Esophagus muscularis mucosa (tissue), 4 donors: ENCODE data around the gene CARD8. TPM values are rescaled to one million over a fixed set of nuclear protein-coding genes. Genes with fewer than 3 reads are reported as not detected.

Experiments used
- DNase-seq: peaks from one replicate; pipeline ENCODE4 v3.0.0-alpha.2; 2017; ENCODE audit errors: extremely low spot score
- H3K27ac ChIP-seq, 4 donors: fragments of 200-600 bp; sonication (generic); replicated peaks in 1 of 4; 1 replicate in 3 of 4; 2 replicates in 1 of 4; pipeline ENCODE4 v1.5.1; 2016 to 2019; ENCODE audit warnings: mild to moderate bottlenecking in 1 of 4
- H3K27me3 ChIP-seq, 4 donors: fragments of 200-600 bp; sonication (generic); one replicate each; pipeline versions ENCODE4 v1.5.1 to v1.6.0; 2016 to 2019
- H3K36me3 ChIP-seq, 4 donors: fragments of 200-600 bp; sonication (generic); one replicate each; pipeline ENCODE4 v1.5.1; 2016 to 2019
- H3K4me1 ChIP-seq, 4 donors: fragments of 200-600 bp; sonication (generic); one replicate each; pipeline ENCODE4 v1.5.1; 2016 to 2019
- H3K4me3 ChIP-seq, 4 donors: fragments of 200-600 bp; sonication (generic); 1 replicate in 2 of 4; 2 replicates in 2 of 4; pipeline ENCODE4 v1.5.1; 2016 to 2019; ENCODE audit warnings: mild to moderate bottlenecking in 4 of 4, moderate library complexity in 1 of 4
- H3K9me3 ChIP-seq, 4 donors: fragments of 200-600 bp; sonication (generic); 1 replicate in 3 of 4; 2 replicates in 1 of 4; pipeline ENCODE4 v1.5.1; 2016 to 2019
- EP300 ChIP-seq: sonication (generic); formaldehyde crosslinking; IDR thresholded peaks from one replicate; pipeline ENCODE4 v1.6.1; 2017; ENCODE audit warnings: antibody characterized with exemption
- POLR2A ChIP-seq: fragments of 450-650 bp; IDR thresholded peaks from one replicate; pipeline ENCODE4 v1.6.1; 2017; ENCODE audit warnings: antibody characterized with exemption, moderate library complexity, mild to moderate bottlenecking, low read depth
- POLR2AphosphoS5 ChIP-seq, 2 donors: sonication (generic); formaldehyde crosslinking; IDR thresholded peaks; one replicate each; pipeline ENCODE4 v1.6.1; 2017; ENCODE audit warnings: antibody characterized with exemption in 2 of 2
- WGBS: methylation state at CpG from one replicate; pipeline ENCODE4 v1.1.5; 2018; 5-methylcytosine and 5-hydroxymethylcytosine counted together
- intact Hi-C: fragments of 100-400 bp; cut with DNase I; formaldehyde crosslinking; loops from one replicate; pipeline ENCODE4 v1.15.1; 2023
- total RNA-seq, 4 donors: library from RNA; depleted of rRNA; stranded (reverse); fragments of >200 nt; gene quantifications; one replicate each; pipeline versions ENCODE4 v1.1.0 to v1.2.1, GENCODE V29; 2016
- TF ChIP-seq, protein P1 (sequence below), 3 experiments: fragments of 200-600 bp in 2 of 3; fragments of 450-650 bp in 1 of 3; sonication (generic) in 2 of 3; IDR thresholded peaks; one replicate each; pipeline ENCODE4 v1.5.1; 2017 to 2019; ENCODE audit warnings: antibody characterized with exemption in 3 of 3, mild to moderate bottlenecking in 2 of 3, moderate library complexity in 1 of 3

Gene CARD8
- total RNA-seq, 4 donors from 2014 or later, result 17.7 to 22.3 (median 20.9) TPM

DNA sequence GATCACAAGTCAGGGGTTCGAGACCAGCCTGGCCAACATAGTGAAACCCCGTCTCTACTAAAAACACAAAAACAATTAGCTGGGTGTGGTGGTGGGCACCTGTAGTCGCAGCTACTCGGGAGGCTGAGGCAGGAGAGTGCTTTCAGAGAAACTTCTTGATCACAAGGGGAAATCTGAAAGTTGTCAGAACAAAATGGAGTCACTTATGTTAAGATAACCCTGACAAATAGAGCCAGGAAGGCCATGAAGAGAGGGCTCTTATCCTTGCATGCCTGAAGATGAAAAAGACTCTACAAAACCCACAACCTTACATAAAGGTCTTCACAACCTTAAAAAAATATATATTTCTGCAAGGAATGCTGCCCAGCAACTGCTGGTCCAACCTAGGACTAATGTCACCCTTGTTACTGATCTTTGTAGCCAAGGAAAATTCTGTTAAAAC is 1.2 kb downstream of the CARD8 start:
- Histone ChIP-seq H3K36me3 (peaks cover 0 to 1% (median 0%) of the 10 kb centered on the region in 4 donors), H3K27me3 (no peaks in the 10 kb centered on the region), H3K4me3 (peak overlapping the region; percentile 64 to 77 (median 67)), H3K27ac (peak overlapping the region in 3 of 4 donors; percentile 88 to 92 (median 90)), H3K4me1 (peaks cover 23 to 34% (median 25%) of the 10 kb centered on the region in 4 donors), H3K9me3 (no peaks in the 10 kb centered on the region)
- intact Hi-C loops, result loop anchor here (10.0 kb wide), 1 partner anchor 50 kb away; no protein-coding TSS in a partner anchor
- WGBS, result 96% methylated on average over 4 of the region's 4 CpGs
- TF ChIP-seq POLR2A (no peak), POLR2AphosphoS5 (IDR thresholded peaks at IDR 0.05) (no peak), EP300 (no peak)
- TF ChIP-seq, protein P1, sequence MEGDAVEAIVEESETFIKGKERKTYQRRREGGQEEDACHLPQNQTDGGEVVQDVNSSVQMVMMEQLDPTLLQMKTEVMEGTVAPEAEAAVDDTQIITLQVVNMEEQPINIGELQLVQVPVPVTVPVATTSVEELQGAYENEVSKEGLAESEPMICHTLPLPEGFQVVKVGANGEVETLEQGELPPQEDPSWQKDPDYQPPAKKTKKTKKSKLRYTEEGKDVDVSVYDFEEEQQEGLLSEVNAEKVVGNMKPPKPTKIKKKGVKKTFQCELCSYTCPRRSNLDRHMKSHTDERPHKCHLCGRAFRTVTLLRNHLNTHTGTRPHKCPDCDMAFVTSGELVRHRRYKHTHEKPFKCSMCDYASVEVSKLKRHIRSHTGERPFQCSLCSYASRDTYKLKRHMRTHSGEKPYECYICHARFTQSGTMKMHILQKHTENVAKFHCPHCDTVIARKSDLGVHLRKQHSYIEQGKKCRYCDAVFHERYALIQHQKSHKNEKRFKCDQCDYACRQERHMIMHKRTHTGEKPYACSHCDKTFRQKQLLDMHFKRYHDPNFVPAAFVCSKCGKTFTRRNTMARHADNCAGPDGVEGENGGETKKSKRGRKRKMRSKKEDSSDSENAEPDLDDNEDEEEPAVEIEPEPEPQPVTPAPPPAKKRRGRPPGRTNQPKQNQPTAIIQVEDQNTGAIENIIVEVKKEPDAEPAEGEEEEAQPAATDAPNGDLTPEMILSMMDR (IDR thresholded peaks at IDR 0.05), result no peak
- DNase-seq, result no peak

DNA sequence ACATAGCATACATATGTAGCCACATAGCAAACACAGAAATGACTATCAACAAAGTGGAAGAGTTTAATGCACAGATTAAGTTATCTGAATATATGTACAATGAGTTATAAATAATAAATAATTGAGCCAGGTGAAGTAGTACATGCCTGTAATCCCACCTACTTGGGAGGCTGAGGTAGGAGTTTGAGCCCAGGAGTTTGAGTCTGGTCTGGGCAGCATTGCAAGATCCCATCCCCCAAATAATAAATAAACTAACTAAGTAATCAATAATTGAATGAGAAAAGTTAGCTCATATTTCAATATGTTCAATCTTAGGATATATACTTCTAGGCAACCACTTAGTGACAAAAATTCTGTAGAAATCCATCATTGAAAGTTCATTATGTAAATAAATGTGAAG is 1.7 kb downstream of the CARD8 start:
- Histone ChIP-seq H3K36me3 (peaks cover 0 to 7% (median 0%) of the 10 kb centered on the region in 4 donors), H3K27ac (no peak overlapping the region), H3K4me3 (no peak overlapping the region), H3K4me1 (peaks cover 23 to 32% (median 24%) of the 10 kb centered on the region in 4 donors), H3K9me3 (no peaks in the 10 kb centered on the region), H3K27me3 (no peaks in the 10 kb centered on the region)
- TF ChIP-seq POLR2A (no peak), POLR2AphosphoS5 (IDR thresholded peaks at IDR 0.05) (no peak), EP300 (no peak)
- TF ChIP-seq, protein P1 (IDR thresholded peaks at IDR 0.05), result no peak
- DNase-seq, result no peak
- intact Hi-C loops, result loop anchor here (10.0 kb wide), 1 partner anchor 49 kb away; no protein-coding TSS in a partner anchor

DNA sequence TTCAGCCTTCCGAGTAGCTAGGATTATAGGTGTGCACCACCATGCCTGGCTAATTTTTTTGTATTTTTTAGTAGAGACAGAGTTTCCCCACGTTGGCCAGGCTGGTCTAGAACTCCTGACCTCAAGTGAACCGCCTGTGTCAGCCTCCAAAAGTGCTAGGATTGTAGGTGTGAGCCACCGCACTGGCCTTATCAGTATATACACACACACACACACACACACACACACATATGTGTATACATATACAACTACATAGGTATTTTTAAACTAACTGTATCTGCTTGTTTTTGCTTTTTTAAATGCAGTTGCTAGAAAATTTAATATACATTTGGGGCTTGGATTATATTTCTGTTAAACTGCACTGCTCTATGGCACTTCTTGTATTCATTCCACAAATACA is 3.1 kb downstream of the CARD8 start:
- Histone ChIP-seq H3K4me1 (peaks cover 23 to 37% (median 24%) of the 10 kb centered on the region in 4 donors), H3K36me3 (peaks cover 0 to 17% (median 7%) of the 10 kb centered on the region in 4 donors), H3K27me3 (no peaks in the 10 kb centered on the region), H3K4me3 (no peak overlapping the region), H3K27ac (no peak overlapping the region), H3K9me3 (no peaks in the 10 kb centered on the region)
- DNase-seq, result no peak
- intact Hi-C loops, result loop anchor here (10.0 kb wide), 1 partner anchor 48 kb away; no protein-coding TSS in a partner anchor
- WGBS, result 93% methylated on average over 4 of the region's 4 CpGs
- TF ChIP-seq, protein P1 (IDR thresholded peaks at IDR 0.05), result no peak
- TF ChIP-seq POLR2AphosphoS5 (IDR thresholded peaks at IDR 0.05), result no peak
- no peak for TF ChIP-seq POLR2A

GRCh38 chr19:48250290-48251025 is 5.3 kb downstream of the CARD8 start:
- DNase-seq, result no peak
- 81% methylated on average over 2 of the region's 2 CpGs for WGBS
- peaks cover 0 to 27% (median 16%) of the 10 kb centered on the region in 4 donors for H3K36me3 ChIP-seq
- H3K27me3 ChIP-seq, result no peaks in the 10 kb centered on the region
- H3K27ac ChIP-seq, result peak overlapping the region in 3 of 4 donors; percentile 16 to 51 (median 46)
- TF ChIP-seq POLR2AphosphoS5 (IDR thresholded peaks at IDR 0.05) (no peak), POLR2A (no peak), EP300 (no peak)
- TF ChIP-seq, protein P1 (IDR thresholded peaks at IDR 0.05), result no peak
- no peak overlapping the region for H3K4me3 ChIP-seq
- intact Hi-C loops, result loop anchor here (10.0 kb wide), 1 partner anchor 46 kb away; no protein-coding TSS in a partner anchor
- no peaks in the 10 kb centered on the region for H3K9me3 ChIP-seq
- peaks cover 23 to 36% (median 24%) of the 10 kb centered on the region in 4 donors for H3K4me1 ChIP-seq
